ENCODE data around the gene CRYBB1.

CRYBB1 gene

GRCh38 chr22:26550498-26551033 lies 67.3 kb downstream of the CRYBB1 start:
- DNase-seq: no peak

DNA sequence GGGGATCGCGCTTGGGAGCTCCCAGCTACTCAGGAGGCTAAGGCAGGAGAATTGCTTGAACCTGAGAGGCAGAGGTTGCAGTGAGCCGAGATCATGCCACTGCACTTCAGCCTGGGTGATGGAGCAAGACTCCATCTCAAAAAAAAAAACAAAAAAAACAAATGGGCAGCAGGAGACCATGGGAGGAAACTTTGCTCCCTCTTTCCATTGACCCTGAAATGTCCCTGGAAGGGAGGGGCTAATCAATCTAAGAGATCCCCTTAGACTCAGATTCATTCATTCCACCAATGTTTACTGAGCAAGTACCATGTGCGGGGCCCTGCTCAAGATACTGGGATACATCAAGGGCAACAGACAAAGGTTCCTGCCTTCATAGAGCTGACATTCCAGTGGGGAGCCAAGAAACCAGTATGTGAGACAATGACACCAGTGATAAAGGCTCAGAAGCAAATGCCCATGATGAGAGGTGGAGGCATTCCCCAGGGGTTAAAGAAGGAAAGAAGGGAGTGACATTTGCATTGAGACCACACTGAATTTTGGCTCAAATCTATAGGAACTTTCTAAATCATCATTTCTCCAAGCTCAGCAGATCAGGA lies 67.8 kb downstream of the CRYBB1 start:
- no peak for DNase-seq

Data from activated T-cell treated with anti-CD3 and anti-CD28 coated beads, Interleukin-2, amount 50 U/mL, for 1 hour (primary cell).